NCI-H1092 (cell line): Measurements from ENCODE around the gene PRKAG2.

Experiments used
- DNase-seq: peaks from one replicate; lab custom pipeline; 2025; lab: John Stamatoyannopoulos, UW

The PRKAG2 gene

DNA sequence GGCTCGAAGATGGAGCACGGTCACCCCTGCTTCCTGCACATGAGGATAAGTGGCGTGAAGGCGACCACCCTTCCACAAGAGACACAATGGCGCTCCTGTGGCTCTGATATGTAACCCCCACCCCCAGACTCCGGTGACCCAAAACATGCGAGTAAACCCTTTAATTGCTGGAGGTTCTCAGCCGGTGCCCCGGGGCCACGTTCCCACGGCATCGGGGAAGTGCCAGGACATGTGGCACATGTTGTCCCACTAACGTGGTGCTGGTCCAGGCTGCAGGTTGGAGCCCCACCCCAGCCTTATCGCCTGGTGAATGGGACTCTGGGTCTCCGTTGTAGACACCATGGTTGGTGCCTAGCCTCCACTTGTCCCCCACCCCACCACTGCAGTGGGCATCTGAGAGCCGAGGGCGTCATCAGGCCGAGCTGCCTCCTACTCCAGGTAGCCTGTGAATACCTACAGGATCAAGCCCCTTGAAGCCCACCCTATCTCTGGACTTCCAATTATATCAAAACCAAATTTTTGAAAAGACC lies 132.8 kb downstream of the PRKAG2 start:
- no peak for DNase-seq

DNA sequence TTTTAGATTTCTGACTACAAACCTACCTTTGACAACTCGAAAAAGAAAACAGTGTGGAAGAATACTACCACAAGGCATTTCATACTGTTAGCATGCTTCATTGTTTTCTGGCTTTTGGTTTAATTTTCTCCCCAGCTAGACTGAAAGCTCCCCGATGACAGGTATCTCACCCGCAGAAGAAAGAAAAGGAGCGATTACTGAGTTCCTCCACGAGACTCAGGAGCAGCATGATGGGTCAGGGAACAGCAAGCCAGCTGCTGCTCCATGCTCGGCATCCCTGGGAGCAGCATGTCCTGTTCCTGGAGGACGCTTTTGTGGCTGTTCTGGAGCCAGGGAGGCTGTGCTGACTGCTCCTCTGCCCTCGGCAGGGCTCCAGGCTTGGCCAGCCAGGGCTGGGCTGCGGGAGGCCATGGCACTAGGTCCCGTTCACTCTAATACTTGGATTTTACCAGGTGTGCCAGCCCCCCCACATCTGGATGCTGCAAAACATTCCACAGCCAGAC lies 133.4 kb downstream of the PRKAG2 start:
- no peak for DNase-seq

DNA sequence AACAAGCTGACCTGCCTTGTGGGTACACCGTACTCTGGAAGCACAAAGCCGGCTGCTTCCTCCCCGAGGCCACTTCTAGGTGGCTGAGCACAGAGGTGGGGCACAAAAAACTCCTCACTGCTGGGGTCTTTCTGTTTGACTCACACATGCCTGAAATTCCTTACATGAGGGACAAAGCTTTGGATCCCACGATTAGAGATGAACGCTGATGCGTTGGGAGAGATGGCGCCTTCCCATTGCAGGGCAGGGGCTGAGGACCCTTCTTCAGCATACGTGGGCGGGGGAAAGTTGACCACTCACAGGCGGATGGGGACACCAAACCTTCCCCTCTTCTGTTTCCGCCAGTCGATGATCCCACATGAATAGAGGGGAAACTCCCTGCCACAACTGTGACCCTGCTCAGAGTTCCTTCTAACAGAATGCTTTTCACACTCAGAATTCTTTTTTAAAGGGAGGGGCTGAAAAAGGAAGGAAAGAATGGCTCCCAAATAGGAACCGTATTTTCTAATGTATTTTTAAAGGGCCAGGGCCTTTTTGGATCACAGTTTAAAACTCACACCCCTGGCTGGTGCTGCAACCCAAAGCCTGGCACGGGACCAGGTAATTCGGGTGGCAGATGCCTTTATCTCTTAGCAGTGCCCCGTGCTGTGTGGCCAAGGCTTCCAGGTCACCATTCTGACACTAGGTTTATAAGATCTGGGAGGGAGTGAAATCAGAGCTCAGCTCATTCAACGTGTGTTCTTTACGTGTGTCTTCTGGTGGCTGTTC lies 134.0 kb downstream of the PRKAG2 start:
- no peak for DNase-seq

DNA sequence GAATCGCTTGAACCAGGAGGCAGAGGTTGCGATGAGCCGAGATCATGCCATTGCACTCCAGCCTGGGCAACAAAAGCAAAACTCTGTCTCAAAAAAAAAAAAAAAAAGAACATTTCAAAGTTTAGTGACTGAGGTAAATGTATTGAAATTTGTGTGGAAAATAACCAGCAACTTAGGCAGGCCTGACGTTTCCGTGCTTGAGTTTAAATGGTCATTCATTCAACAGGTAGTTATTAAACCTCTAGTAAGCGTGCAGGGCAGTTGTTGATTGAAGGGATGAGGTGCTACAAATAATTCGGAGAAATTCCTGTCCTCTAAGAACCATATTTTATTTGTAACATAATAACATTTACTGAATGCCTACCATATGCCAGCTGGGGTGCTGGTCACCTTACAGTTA lies 135.3 kb downstream of the PRKAG2 start:
- DNase-seq, result no peak

DNA sequence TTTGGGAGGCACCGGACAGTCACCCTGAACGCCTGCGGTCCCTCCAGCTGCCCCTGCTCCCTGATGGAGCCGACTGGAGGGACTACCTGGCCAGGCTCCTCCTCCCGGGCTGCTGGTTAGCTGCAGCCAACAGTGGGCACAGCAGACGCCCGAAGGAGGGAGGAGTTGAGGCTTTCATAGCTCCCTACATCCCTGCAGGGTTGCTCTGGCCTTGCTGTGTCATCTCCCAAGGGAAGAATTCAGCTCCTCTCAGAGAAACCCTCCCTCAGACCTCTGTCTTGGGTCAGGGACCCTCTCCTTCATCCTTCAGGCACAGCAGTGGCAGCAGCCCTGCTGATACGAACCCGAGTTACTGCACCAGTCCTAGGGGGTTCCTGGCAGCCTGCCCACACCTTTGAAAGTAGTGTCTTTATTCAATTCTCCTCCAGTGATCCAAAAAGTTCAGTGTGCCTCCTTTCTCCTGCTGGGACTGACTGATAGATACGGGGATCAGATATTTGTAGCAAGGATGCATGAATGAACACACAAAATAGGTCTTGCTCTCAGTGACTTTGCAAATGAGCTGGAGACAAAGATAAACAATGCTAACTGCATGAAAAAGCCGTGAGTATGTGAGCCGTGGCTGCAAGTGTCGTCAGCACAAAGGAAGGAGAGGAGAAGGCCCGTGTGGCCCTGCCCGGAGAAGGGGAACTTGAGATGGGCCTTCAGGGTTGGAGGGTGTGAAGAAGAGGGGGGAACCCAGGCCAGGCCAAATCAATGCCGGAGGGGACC lies 136.6 kb downstream of the PRKAG2 start:
- DNase-seq, result no peak

DNA sequence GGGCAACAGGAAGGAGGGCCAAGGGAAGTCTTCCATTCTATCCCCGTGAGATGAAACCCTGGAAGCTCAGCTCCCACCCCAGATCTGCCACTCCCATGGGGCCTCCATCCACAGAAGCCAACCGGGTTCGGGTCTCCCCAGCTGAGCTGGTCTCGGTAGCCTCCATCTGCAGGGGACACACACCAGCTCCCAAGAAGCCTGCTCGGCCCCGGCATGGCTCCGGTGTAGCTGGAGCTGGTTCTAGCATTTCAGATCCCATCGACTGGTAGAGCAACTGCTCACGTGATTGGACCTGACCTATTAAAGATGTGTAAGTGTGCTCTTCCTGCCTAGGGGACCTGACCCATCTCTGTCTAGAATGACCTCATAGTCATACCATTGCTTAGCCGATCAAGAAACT lies 138.0 kb downstream of the PRKAG2 start:
- DNase-seq, result no peak

DNA sequence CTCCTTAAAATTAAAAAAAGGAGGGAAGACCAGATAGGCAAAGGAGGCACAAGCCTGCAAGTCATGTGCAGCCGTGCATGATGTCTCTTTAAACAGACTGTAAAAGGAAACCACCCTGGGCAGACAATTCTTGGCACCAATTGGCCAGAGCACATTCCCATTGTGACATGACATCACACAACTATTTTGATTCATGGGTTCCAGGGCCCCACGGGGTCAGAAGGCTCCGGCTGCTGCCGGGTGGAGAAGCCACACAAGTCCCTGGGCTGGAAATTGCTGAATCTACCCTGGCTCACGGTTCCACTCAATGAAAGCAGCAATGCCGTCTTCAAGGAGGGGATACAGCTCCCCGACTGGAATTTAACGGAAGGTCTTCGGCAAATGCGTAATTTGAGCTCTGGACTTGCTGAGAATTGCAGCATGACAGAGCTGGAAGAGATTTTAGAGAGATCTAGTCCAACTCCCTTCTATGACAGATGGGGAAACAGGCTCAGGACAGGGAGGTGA lies 140.5 kb downstream of the PRKAG2 start:
- DNase-seq, result peak; percentile 56

DNA sequence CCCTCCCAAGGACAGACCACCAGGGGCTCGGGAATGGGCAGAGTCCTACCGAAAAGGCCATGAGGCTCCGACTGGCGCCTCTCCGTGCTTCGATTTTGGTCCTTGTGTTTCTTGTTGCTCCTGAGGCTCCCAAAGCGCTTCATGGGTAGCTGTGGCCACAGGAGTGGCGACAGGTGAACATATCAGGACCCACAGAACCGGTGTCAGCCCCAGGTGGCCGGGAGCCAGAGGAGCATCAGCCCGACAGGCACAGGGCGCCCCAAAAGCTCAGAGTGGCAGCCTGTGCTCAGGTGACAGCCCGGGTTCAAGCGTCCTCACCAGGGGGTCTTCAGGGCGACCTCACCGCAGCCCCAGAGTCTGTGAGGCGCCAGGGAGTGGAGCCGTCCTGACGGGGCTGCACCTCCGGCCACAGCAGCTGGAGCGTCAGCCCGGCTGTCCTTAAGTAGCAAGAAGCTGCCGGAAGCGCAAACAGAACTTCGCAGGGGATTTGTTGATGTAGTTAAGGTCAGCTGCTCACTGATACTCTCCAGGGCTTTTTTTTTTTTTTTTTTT lies 141.0 kb downstream of the PRKAG2 start:
- DNase-seq, result peak; percentile 56

DNA sequence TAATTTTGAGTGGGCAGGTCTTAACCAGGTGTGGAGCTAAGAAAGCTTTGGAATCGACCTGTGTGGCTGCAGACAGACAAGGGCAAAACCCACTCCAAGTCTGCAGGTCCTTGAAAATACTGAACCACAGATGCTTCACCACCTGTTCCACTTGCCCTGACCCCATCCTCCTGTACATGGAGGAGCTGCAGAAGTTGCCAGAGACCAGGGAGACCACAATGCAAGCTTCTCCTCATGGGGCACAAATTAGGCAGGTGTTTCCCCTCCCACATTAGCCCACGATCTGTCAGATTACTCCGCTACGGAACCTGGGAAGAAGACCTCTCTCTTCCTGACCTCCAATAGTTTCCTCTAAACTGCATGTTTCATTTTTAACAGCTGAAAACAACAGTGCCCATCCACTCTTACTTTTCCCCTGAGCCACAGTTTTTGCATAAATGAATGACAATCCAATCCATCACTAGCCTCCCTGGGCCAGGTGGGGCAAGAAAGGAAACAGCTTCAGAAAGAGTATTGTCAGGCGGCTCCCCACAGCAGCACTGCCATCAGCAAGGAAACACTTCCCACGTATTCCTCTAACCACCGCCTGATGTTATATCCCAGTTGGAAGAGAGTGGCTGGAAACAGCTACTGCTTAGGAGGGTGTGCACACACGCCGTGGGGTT lies 141.6 kb downstream of the PRKAG2 start:
- no peak for DNase-seq

DNA sequence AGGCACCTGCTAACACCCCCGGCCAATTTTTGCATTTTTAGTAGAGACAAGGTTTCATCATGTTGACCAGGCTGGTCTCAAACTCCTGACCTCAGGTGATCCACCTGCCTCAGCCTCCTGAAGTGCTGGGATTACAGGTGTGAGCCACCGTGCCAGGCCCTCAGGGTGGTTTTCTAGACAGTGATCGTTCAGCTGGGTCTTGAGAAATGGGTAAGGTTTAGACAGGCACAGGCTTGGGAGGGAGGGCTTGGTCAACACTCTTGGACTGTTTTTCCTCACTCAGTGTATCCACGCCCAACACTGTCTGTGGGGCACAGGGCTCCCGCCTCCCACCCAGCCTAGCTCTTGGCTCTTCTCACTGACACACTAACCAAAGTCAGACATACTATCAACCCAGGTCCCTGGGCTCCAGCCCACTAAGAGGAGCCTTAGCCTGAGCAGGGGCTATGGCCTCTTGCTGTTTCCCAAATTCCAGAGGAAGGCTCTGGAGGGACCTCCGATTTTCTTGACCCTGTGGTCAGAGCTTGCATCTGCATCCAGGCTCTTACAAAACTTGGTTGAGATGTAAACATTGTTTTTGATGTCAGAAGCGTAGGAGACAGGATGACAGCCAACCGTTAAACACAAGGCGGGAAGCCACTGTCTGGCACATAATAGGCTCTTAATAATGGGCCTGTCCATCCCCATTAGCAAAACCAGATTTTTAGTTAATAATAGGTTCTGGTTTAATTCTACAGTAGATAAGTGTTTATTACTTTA lies 143.9 kb downstream of the PRKAG2 start:
- DNase-seq, result no peak

DNA sequence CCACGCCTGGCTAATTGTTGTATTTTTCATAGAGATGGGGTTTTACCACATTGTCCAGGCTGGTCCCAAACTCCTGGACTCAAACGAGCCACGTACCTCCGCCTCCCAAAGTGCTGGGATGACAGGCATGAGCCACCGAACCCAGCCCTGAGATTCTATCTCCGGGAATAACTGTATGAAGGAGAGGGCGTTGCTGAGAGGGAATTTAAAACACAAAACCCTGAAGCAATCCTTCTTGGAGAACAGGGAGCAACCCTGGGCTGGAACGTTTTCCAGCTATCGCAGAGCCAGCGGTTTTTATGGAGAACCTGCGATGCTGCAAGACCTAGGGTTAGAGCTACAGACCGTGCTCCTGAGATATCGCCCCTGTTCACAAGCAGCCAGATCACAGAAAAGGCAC lies 144.6 kb downstream of the PRKAG2 start:
- no peak for DNase-seq

DNA sequence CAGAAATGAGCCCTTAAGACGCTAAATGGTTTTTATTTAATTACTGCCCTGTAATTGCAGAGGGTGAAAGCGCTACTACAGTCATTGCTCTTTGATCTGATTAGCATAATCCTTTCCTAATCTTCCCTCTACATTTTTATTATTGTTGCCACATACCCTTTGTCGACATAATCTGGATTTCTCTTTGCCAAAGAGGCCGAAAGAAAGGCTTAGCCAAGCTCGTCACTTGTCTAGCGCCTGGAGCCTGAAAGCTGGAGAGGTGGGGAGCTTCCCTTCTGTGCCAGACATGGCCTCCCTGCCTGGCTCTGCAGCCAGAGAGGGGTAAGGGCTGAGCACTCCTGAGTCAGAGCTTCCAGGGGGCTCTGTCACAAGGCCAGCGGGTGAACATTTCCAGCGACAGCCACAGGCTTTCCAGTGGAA lies 145.9 kb downstream of the PRKAG2 start:
- no peak for DNase-seq

DNA sequence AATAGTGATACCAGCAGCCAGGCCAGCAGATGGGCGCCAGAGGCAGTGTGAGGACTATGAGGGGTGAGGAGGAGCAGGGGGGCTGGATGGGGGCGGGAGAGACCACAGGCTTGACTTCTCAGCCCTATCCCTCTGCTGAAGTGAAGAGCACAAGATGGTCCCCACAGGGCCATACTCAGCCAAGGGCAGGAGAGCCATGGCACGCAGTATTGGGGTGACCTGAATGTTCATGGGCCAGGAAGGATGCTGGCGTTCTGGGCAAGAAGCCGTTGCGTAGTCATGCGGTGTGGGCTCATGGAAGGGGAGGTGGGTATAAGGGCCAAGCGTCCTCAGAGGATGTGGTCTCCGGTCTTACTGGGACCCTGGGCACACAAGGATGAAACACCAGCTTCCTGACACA lies 146.3 kb downstream of the PRKAG2 start:
- DNase-seq, result no peak

DNA sequence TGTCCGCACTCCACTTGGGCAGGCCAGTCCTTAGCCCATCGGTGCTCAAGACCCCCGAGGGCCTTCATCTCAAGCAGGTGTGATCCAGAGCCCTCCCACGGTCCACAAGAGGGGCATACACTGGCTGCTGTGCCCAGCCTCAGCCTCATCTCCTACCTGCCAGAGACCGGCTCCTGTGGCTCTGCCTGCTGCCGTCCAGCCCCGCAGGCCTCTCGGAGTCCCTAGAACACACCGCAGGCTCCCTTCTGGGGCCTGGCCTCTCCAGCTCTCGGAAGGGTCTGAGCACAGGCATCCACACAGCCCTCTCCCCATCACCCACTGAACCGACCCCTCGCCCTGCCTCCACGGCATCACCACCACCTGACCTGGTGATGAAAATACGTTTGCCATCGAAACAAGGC lies 147.4 kb downstream of the PRKAG2 start:
- DNase-seq, result no peak

DNA sequence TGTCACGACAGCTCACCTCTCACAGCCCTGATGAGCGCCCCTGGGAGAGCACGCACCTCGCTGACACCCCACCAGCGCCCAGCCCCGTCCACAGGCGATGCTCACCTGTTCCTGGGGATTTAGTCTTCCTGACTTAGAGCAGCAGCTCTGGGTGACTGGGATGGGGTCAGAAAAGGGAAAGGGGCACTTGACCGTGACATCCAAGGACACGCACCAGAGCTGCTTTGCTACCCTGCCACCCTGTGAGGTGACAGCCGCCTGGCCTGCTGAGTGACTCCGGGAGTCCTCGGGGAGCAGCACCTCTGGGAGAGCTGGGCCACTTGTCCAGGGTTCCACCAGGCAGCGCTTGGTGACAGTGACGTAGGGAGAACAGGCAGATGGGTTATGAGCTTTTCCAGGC lies 148.2 kb downstream of the PRKAG2 start:
- DNase-seq, result no peak

DNA sequence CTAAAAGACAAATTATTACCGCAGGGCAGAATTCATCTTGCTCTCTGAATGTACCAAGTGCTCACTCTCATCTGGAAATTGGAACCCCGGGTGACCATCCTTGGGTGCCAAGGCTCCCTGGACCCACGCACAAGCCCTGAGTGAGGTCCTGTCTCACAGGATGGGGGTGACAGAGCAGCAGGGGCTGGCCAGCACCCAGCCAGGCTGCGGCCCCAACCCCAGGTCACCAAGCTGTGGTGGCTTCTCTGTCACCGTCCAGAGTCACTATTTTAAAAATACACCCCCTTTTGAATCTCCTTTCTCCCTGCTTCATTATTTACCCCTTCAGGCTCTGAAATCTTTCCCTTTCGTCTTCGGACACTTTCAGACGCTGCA lies 148.6 kb downstream of the PRKAG2 start:
- DNase-seq, result no peak

DNA sequence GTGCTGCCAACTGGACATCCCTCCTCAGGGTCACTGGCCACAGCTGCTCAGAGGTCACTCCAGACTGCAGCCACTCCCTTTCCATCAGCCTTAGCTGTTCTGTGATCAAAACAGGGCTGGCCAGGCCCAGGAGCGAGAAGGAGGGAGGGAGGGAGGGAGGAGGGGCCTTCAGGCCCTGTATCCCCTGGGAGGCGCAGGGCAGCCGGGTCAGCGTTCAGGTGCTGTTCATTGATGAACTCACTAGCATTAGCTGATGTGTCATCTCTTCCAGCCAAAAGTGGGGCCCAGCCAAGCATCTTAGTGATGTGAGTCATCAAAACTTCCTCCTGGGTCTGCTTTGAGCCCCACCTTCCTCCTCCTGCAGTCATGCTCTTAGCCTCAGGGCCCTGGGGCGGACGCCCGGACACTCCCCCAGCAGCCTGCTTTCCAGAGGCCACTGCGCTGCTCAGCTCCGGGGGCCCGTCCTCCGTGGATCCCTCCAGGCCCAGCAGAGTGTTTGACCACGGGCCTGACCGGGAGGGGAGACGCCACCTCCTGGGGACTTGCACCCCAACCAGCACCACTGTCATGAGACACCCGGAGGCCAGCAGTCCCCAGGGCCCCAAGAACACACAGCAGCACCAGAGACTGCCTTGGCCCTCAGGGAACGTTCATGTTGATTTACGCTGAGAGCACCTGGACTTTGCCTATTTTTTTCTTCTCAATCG lies 149.2 kb downstream of the PRKAG2 start:
- DNase-seq, result no peak

DNA sequence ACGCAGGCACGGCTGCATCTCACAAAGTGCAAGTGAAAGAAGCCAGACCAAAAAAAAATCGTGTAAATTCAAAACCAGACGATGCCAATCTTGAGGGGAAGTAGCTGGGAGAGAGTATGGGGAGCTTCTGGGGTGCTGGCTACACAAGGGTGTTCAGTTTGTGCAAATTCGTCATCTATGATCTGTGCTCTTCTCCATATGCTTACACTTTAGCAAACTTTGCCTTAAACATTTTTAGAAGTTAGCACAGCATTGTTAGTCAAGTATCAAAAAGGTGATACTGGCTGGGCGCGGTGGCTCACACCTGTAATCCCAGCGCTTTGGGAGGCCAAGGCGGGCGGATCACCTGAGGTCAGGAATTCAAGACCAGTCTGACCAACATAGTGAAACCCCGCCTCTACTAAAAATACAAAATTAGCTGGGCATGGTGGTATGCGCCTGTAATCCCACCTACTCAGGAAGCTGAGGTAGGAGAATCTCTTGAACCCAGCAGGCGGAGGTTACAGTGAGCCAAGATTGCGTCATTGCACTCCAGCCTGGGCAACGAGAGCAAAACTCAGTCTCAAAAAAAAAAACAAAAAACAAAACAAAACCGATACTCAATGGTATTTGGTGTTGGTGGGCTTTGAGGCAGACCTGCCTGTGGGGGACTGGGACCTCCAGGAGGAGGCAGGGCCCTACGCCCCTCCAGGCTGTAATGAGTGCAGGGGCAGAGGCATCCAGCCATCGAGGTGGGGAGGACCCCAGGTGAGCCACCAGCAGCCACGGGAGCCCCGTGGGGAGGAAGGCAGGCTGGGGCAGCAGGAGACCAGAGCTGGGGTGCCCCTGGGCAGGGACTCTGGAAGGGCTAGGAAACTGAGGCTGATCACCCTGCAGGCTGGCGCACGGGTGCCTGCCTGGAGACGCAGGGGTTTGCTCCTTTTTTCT lies 150.0 kb downstream of the PRKAG2 start:
- DNase-seq, result no peak

DNA sequence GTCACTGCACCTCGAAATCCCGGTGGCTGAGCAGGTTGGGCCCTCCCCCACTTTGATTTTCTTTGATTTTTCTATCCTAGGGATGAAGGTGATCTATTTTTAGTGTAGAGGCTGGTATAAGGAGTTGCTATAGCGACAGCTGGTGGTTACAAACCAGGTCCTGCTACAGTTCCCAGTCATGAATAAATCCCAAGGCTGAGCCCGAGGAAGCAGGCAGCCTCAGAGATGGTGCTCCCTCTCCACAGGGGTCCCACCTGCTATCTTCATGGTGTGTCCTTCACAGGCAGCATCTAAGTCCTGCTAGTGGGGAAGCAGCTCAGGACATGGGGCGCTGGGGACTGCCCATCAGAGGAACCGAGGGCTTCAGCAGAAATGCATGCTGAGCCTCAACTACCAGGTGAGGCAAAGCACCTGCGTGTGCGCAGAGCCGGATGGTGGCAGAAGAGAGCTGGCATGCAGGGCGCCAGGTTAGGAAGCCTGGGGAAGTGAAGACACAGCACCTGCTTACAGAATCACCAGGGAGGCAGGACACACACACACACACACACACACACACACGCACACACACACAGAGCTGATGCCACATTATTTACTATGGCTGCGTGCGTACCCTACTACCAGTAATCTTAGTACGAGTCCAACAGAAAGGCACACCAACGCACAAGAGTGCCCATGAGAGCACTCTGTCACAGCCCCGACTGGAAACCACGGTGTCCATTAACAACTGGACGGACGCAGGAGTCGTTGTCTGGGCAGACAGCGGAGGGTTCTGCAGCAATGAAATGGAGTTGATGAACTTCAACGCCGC lies 150.9 kb downstream of the PRKAG2 start:
- no peak for DNase-seq
